Hindlimb muscle (tissue), 1 donor: ENCODE data around the gene NELL1. TPM values are rescaled to one million over a fixed set of nuclear protein-coding genes. Genes with fewer than 3 reads are reported as not detected.

Experiments used
- DNase-seq: peaks from one replicate; pipeline ENCODE4 v3.0.0-alpha.2; 2013
- polyA plus RNA-seq: library from polyadenylated mRNA; unstranded; fragments of 120-200 nt; gene quantifications from one replicate; pipeline ENCODE4 v1.2.1, GENCODE V29; 2013; ENCODE audit not compliant: insufficient read length

The NELL1 gene
- polyA plus RNA-seq, 1 donor = 3.2 TPM

DNA sequence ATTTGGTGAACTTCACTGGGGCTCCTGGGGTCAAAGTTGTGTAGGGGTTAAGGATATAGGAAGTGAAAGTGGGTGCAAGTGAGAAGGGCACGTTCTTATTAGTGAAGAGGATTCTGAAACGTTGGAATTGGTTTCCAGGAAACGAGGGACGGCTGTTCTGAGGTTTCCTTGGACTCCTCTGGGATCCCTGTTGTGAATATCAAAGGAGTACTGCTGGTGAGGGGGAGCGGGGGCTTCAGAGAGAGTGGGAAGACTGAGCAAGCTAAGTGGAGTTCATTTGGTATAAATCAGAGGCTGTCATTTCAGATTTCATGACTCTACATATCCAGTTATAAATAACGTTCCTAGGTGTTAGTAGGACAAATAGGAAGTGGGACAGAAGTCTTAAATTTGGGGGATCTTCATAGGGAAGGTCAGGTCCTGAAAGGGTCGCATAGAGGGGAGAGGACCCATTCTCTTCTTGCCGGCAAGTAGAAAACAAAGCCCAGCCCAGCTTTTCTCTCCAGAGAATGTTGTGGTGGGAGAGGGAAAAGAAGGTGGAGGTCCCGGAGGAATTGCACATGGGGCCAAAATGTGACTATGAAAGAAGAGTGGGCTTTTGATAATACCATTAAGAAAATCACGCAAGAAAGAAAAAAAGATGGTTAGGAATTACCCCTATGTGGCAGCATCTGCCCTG is 1.1 kb upstream of the NELL1 start:
- DNase-seq = no peak

DNA sequence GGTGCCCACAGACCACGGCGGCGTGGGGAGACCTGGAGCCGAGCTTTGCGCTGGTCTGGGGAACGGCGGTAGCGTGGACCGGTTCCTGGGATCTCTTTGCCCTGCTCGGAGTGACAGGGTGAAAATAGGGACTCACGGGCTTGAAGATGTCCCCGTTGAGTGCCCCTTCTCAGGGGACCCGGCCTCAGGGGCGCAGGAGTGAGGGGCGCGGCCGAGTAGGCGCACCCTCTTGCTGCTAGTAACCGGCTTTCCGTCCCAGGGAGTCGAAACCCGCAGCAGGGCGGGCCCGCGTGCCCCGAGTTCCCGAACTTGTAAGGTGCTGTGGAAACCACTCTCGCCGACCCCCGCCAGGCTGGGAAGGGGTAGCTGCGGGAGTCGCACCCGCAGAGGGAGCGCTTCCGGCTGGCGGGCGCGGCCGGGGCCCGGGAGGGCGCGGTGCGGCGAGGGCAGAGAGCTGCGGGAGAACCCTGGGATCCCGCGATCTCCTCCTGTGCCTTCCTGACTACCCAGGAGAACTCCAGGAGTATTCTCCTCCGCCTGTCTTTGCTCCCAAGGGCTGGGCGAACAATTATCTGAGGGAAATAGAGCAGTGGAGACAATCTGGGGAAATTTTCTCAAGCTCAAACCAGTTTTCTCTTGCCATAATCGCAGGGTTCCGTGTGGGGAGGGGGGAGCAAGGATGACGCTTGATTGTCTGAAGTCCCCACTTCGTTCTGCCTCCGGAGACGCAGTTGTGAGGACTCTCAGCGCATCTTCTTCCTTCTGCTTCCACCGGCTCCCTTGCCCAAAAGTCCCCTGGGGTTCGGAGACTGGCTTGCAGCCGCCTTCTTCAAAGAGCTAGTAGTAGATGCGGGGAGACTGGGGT is 666 bp downstream of the NELL1 start:
- DNase-seq = no peak

DNA sequence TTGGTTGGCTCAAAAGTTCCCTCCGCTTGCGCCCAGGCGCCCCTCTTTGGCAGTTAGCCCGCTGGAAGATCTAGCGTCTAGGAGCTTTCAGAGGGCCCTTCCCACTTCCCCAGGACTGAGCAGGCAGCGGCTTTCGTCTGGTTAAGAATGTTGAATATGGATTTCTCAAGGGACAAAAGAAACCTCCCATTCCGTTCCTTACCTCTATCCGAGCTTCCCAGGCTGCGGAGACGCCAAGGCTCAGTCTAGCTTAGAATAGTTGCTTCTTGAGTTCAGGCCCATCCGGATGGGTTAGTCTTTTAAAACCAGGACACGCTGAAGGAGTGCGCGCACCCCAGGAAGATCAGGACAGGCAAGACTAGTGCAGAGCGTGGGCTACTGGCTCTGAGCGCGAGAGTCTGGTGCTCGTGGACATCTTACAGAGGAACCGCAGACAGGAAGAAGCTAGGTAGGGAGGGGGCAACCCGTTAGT is 1.6 kb downstream of the NELL1 start:
- no peak for DNase-seq

DNA sequence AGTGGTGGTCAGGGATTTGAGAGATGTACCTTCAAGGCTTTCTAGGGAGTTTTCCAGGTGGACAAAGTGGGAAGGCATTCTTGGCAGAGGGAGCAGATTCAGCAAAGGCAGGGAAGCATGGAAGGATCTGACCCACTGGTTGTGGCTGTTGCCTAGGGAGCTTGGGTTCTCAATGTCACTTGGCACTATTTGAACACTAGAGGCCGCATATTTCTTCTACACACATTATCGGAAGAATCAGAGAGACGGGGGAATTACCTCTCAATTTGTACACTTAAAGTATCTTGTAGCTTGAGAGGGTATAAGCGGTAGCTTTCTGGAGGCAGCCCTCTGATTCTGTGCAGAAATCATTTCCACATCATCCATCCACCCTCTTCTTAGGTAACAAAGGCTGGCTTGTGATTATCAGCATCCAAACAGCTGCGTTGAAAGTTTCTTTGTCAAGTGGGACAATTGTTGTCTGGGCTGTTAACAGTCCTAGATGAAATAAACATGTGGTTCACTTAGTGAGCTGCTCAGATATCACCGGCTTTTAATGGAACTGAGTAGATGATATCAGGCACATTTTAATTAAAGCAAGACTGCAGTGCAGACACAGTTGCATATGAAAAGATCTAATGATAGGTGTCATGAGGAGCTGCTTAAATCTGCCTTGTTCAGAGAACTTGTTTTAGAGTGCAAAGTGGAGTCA is 2.6 kb downstream of the NELL1 start:
- no peak for DNase-seq

DNA sequence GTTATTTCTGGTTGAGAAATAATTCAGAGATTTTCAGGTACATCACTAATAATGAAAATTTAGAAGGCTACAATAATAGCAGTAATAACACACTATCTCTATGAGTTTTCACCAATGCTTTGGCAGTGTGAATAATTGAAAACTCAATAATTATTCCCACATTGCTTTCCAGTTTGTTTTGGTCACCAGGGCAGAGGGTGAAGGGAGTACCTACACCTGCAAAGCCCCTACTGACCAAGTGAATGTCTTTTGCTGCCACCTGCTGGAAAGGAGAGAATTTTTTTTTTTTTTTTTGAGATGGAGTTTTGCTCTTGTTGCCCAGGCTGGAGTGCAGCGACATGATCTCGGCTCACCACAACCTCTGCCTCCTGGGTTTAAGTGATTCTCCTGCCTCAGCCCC is 3.2 kb downstream of the NELL1 start:
- no peak for DNase-seq

DNA sequence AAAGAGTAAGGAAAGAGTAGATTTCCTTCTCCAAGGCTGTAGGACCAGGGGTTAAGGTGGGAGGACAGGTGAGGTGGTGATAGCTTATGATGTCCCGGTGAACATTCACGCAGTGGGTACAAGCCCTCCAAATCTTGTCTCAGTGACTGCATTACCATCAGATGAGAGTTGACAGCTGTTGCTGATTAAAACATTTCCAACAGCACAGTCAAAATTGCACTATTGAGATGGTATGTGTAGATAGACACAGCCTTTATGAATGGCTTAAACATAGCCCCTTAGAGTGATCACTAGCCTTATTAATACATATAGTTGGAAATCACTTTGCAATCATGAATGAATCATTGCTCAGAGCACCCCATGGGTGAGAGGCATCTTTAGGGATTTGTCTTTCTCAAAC is 7.3 kb downstream of the NELL1 start:
- DNase-seq = no peak

DNA sequence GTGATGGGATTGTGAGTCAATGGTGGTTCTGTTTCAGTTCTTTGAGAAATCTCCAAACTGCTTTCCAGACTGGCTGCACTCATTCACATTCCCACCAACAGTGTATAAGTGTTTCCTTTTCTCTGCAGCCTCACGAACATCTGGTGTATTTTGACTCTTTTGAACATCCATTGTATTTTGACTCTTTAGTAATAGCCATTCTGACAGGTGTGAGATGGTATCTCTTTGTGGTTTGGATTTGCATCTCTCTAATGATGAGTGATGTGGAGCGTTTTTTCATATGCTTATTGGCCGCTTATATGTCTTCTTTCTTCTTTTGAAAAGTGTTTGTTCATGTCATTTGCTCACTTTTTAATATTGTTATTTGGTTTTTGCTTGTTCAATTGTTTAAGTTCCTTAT is 19.4 kb downstream of the NELL1 start:
- no peak for DNase-seq

DNA sequence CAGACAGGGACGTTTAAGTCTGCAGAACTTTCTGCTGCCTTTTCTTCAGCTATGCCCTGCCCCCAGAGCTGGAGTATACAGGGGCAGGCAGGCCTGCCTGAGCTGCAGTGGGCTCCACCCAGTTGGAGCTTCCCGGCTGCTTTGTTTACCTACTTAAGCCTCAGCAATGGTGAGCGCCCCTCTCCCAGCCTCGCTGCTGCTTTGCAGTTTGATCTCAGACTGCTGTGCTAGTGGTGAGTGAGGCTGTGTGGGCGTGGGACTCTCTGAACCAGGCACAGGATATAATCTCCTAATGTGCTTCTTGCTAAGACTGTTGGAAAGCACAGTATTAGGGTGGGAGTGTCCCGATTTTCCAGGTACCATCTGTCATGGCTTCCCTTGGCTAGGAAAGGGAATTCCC is 38.5 kb downstream of the NELL1 start:
- DNase-seq = no peak

DNA sequence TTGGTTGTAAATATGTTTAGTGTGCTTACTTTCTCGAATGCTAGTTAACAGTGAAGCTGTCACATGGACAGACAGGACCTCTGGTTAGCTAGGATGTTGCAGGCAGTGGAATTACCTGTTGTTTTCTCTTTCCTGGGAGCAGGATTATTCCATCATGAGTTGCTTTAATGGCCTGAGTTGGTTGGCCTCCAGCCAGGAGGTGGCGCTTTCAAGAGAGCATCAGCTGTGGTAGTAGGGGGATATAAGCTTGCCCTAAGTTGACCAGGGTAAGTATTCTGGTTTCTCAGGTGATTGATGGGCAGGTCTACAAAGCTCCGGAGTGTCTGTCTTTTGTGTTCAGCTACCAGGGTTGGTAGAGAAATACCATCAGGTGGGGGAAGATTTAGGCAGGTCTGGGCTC is 43.5 kb downstream of the NELL1 start:
- no peak for DNase-seq

DNA sequence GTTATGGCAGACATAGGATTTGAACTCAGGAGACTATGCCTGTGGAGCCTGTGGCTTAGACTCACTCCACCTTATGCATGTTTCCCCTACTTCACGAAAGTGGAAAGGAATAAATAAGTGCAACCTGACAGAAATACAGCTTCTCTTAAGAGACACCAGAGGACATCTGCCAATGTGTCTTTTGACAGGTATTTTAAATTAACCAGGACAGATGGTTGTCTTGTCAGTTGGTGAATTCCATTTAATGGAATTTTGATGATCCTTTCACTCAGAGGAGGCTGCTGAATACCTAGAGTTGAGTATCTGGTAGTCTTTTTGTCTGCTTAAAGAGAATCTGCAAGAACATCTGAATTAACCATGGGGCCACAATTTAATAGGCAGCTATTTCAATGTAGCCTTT is 46.1 kb downstream of the NELL1 start:
- DNase-seq = no peak

DNA sequence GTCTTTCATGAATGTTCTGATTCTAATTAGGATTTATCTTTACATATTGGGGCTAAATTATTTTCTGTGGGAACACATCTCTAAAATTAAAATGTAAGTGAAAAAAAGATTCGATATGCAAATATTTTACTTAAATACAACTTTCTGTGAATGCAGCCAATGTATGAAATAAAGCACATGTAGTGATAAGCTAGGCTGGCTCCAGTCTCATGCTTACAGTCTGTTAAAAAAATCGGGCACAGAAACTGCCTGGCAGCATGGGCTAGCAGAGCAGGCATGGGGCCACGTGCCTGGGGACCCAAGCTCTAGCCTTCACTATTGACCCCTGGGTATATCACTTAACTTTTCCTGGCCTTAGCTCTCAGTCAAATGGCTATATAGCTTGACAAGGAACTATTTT is 46.5 kb downstream of the NELL1 start:
- DNase-seq = no peak

DNA sequence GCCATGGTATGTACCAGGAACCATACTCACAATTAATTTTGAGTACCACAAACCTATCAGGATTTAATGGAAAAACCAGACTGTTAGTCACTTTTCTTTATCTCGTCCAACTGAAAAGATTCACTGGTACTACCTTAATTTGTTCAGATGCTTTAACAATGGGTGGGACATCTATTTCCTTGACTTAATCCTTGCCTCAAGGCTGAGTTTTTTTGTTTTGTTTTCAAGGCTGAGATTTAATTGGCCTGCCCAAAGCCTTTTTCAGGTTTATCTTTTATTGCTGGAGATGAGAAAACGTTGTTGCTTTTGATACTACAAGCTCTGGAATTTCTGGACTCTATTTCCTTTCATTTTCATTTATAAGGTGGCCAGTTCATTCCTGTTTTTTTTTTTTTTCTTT is 50.4 kb downstream of the NELL1 start:
- no peak for DNase-seq

DNA sequence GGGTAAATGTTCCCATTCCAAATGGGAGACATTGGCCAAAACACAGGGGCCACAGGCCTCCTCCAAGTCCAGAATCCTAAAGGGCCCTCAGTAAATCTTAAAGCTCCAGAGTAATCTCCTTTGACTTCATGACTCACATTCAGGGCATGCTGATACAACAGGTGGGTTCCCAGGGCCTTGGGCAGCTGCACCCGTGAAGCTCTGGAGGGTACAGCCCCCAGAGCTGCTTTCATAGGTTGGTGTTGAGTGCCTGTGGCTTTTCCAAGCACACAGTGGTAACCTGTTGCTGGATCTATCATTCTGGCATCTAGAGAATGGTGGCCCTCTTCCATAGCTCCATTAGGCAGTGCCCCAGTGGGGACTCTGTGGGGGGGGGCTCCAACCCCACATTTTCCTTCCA is 54.0 kb downstream of the NELL1 start:
- no peak for DNase-seq

DNA sequence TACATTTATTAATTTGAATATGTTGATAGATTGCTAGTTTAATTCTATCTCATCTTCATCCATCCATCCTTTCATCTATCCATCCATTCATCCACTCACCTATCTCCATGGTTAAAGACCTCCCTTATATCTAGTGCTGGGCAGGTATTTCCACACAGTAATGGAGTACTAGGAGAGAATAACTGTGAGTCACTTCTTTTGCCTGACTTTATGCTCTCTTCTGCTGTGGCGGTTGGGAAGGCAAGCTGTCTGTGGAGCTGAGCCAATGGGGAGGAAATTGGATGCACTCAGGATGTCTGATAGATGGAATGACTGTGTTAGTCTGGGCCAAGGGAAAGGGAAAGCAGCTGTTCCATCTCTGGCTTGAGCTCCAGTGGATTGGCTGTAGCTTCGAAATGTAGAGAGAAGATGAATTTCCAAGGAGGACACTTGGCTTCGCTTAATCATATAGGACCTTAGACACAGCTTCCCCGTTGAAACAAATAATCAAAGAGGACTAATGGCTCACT is 60.3 kb downstream of the NELL1 start:
- DNase-seq = peak; percentile 63

DNA sequence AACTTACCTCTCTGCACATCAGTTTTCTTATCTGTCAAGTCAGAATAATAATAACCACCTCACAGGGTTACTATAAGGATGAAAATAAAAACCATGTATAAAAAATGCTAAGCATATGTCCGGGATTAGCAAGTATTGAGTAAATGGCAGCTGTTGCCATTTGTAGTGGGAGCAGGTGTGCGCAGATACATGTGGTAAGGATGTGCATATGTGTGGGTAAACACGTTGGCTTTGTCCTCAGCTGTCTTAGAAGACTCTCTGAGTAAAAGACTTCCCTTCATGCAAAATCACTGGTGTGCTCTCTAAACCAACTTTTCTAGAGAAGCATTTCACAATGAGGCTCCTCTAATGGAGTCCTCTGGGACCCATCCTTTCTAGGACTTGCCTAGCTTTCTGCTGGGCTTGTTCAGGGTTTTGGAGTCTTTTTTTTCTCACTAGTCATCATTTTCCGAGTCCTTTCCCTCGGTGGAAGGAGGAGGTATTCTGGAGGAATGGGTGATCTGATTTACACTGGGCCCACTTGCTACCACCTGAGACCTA is 62.4 kb downstream of the NELL1 start:
- DNase-seq = no peak

DNA sequence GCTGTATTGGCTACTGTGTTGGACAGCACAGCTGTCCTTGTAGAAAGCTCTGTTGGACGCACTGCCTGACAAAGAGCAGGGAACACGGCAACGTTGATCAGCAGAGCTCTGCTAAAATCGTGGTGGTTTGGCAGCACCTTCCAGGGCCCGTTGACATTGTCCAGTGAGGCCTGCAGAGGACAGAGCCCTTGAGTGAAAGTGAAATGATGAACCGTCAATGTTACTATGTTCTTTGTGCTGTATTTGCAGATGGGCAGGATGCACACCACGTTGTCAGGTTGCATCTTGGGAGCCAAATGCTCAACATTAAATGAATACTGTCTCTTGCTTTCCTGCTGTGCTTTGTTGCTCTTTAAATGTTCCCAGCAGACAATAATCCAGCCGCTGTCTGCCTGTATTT is 69.7 kb downstream of the NELL1 start:
- no peak for DNase-seq

DNA sequence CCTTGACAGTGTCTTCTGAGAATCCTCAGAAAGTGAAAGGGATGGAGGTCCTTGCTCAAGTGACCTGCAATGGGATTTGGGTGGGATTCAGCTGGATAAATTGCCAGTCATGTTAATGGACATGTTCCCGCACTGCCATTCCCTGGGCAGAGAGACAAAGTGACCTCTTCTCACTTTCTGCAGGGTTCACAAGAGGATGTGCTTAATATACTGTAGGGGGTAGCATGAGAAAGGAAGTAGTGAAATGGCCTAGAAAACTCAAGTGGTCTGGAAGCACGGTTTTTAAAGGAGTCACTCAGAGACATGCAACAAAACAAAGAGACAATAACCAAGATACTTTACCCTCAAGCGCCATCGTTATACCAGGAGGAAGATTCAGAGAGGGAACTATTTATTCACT is 70.2 kb downstream of the NELL1 start:
- no peak for DNase-seq

DNA sequence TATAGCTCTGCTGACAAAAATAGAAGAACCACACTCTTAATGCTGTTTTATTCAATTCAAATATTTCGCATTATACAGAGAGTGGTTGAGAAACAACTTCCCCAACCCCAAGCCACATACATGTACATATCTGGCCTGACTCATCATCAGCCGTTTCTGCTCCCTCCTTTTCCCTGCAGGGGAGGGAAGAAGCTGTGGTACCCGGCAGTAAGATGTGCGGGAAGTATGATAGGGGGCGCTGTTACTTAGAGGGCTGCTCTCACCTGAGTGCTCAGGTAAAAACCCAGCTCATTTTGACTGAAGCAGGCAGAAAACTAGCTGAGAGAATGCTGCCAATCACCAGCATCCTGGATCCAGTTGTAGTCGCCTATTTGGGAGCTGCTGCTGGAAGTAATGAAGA is 85.5 kb downstream of the NELL1 start:
- DNase-seq = no peak

DNA sequence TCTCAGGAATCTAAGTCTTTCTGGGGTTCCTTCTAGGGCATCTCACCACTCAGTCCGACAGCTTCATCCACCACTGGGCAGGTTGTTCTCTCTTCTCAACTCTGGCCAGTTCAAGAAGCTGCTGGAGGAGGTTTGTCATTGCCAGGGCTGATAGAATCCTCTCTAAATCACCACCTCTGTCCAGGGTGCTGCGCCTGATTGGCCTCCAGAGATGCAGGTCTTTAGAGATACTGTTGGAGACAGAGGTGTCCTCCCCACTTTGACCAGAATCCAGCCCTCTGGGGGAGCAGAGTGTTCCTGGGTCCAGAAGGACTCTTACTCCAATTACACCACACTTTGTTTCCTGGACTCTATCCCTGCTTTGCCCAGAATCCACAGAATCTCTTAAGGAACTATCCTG is 90.2 kb downstream of the NELL1 start:
- DNase-seq = no peak

DNA sequence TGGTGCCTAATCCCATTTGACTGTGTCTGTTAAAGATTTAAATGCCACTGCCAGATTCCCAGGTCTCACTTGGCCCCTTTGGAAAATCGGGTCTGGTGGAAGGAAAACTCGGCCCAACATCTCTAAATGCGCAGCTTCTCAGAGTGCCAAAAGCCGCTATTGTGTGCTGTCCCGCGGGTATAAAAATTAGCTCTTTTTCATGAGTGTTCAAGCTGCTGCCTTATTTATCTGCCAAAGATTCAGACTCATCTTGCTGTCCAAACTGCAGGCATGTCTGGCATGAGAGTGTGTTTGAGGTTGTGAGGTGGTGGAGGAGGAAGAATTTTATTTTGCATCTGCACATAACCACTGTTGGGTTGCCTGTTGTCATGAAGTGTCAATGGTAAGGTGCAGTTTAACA is 91.4 kb downstream of the NELL1 start:
- no peak for DNase-seq

DNA sequence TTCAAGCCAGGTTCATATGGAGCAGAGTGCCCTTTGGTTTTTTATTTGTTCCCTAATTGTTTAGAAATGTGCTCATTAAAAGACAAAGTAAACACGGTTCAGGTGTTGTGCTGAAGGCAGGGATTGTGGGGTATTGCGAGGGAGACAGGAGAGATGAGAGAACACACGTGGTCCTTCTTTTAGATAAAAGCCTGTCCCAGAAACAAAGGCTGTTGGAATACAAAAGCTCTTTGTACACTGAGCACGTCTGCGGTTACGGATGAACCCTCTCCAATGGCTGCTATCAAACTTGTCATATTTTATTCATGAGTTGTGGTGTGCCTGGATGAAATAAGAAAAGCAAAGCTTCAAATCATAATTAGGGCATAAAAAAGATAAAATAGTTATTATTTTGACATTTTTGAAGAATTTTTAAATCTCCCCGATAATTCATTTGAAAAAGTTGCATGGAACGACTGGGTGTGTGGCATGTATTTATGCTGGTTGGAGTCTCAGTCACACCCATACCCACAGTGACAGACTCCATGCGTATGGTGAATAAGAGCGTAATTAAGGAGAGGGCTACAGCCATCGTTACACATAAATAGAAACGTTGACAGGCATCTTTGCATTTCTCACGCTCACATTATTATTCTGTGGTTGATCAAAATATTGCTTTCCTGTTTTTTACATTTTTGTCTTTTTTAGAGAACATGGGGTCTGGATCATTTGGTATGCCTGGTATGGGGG is 92.9 kb downstream of the NELL1 start:
- DNase-seq = no peak

DNA sequence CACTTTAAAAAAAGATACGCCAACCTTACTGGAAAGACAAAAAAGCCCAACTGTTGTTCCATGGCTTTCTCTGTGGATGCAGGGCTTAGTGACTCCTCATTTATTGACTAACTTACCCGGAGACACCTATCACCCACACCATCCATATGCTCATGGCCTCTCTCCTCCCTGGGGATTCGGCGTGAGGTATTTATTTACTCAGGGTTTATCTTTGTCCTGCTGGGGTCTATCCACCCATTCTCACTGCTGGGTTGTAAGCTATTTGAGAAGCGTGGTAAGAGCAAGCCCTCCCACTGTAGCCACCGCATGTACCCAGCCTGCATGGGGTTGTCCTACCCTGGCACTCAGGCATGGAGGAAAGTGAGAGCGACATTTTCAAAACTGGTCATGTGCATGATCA is 93.6 kb downstream of the NELL1 start:
- DNase-seq = no peak
